ENCODE measurements around the gene KCTD17. TPM values are rescaled to one million over a fixed set of nuclear protein-coding genes. Genes with fewer than 3 reads are reported as not detected.

The KCTD17 gene
- total and polyA plus RNA-seq, 2 experiments from 2014 or later, result 38.4 to 49.5 TPM

- Histone ChIP-seq H3K4me1 (ENCODE audit: low read depth) (no peaks in the 10 kb centered on the region), H3K9me3 (ENCODE audit: low read depth) (no peaks in the 10 kb centered on the region), H3K27ac (no peak overlapping the region), H3K27me3 (no peaks in the 10 kb centered on the region), H3K4me3 (no peak overlapping the region), H3K36me3 (peaks cover 10% of the 10 kb centered on the region)
- no peak for TF ChIP-seq CTCF (IDR thresholded peaks at IDR 0.05; ENCODE audit: low read depth, low read length)
- DNase-seq (ENCODE audit: low read depth in 1 of 2, low spot score in 1 of 2), result no peak
Observed at GRCh38 chr22:37025500-37026070, 26.0 kb upstream of the KCTD17 start.

GRCh38 chr22:37026325-37026724 is 25.2 kb upstream of the KCTD17 start:
- Histone ChIP-seq H3K4me1 (ENCODE audit: low read depth) (no peaks in the 10 kb centered on the region), H3K36me3 (peaks cover 10% of the 10 kb centered on the region), H3K9me3 (ENCODE audit: low read depth) (no peaks in the 10 kb centered on the region), H3K4me3 (no peak overlapping the region), H3K27me3 (no peaks in the 10 kb centered on the region), H3K27ac (no peak overlapping the region)
- TF ChIP-seq CTCF (IDR thresholded peaks at IDR 0.05; ENCODE audit: low read depth, low read length), result no peak
- DNase-seq (ENCODE audit: low read depth in 1 of 2, low spot score in 1 of 2), result no peak

- no peak for DNase-seq (ENCODE audit: low read depth in 1 of 2, low spot score in 1 of 2)
- TF ChIP-seq CTCF (IDR thresholded peaks at IDR 0.05; ENCODE audit: low read depth, low read length), result no peak
- no peaks in the 10 kb centered on the region for H3K27me3 ChIP-seq
- no peaks in the 10 kb centered on the region for H3K9me3 ChIP-seq (ENCODE audit: low read depth)
- H3K4me3 ChIP-seq, result no peak overlapping the region
- no peaks in the 10 kb centered on the region for H3K4me1 ChIP-seq (ENCODE audit: low read depth)
- no peak overlapping the region for H3K27ac ChIP-seq
- H3K36me3 ChIP-seq, result peaks cover 10% of the 10 kb centered on the region
Observed at GRCh38 chr22:37027556-37027955, 24.0 kb upstream of the KCTD17 start.

GRCh38 chr22:37028692-37029674 is 22.6 kb upstream of the KCTD17 start:
- no peak for TF ChIP-seq CTCF (IDR thresholded peaks at IDR 0.05; ENCODE audit: low read depth, low read length)

GRCh38 chr22:37030560-37031281 is 20.8 kb upstream of the KCTD17 start:
- Histone ChIP-seq H3K9me3 (ENCODE audit: low read depth) (no peaks in the 10 kb centered on the region), H3K4me3 (no peak overlapping the region), H3K27me3 (no peaks in the 10 kb centered on the region), H3K27ac (no peak overlapping the region), H3K4me1 (ENCODE audit: low read depth) (no peaks in the 10 kb centered on the region), H3K36me3 (peaks cover 7% of the 10 kb centered on the region)
- peak; percentile 4 for TF ChIP-seq CTCF (IDR thresholded peaks at IDR 0.05; ENCODE audit: low read depth, low read length)
- no peak for DNase-seq (ENCODE audit: low read depth in 1 of 2, low spot score in 1 of 2)

More at GRCh38 chr22:37028692-37029674, 22.6 kb upstream of the KCTD17 start:
- no peak overlapping the region for H3K27ac ChIP-seq
- no peak for DNase-seq (ENCODE audit: low read depth in 1 of 2, low spot score in 1 of 2)
- H3K4me3 ChIP-seq, result no peak overlapping the region
- H3K27me3 ChIP-seq, result no peaks in the 10 kb centered on the region
- peaks cover 10% of the 10 kb centered on the region for H3K36me3 ChIP-seq
- no peaks in the 10 kb centered on the region for H3K9me3 ChIP-seq (ENCODE audit: low read depth)
- H3K4me1 ChIP-seq (ENCODE audit: low read depth), result no peaks in the 10 kb centered on the region

All from cardiac muscle cell (in vitro differentiated cells and primary cell).